GM18867 (cell line): ENCODE data around the gene NMT2.

Experiments used
- ATAC-seq: cut with Tn5 transposase; IDR thresholded peaks from one replicate; pipeline ENCODE4 v1.9.1; 2021; ENCODE audit warnings: mild to moderate bottlenecking, moderate library complexity; ENCODE audit not compliant: unreplicated experiment

NMT2 gene

DNA sequence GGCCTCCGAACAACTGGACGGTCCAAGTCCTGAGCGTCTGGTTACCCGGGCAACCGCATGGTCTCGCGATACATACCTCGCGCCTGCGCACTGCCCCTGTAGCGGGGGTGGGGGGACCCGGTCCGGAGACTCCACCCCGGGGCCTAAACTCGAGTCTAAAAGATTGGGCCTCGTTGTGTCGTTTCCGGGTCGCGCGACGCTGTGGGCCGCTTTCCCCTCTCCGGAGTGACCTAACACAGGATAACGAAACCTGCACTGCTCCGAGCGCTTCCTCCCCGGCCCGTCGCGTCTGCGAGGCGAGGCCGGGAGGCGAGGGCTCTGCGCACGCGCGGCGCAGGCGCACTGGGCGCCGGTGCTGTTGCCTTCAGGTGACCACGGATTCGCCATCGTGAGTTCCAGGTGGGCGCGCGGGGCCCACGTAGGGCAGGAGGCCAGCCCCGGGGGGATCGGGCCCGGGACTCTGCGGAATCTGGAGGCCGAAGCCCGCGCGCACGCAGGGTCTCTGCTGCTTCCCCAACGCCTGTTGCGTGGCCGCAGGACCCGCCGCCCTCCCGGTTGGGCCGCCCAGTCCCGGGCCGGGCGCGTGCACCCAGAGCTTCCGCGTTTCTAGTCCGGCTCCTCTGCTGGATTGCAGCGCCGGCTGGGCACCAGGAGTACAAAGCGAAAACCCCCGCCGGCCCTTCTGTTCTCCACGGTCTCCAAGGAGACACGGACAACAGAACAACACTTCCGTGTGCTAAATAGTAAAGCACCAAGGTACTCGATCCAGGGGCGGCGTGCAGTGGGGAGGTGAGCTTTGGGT, 71.3 kb downstream of the NMT2 start, which contains the start of gene RPP38:
RPP38 (plus strand) TSS at position 345 of the 802 bp plus-strand sequence. CDS start 5,960 bp downstream, outside the sequence.
- peak; percentile 84 for ATAC-seq

DNA sequence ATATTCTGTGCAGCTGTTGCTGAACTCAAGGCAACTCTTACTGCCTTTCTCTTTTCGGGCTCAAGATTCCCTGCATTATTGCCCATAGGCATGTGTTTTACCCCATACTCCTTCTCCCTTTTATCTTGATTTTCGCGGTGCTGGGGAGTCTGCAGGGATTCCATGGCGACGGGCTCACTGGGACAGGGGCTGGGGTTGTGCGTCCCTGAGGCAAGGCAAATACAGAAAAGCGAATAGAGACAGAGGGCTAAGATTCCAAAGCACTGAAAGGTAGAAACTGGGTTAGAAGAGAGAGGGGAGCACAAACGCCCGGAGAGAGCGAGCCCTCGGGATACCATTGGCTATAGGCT, 71.9 kb downstream of the NMT2 start:
- no peak for ATAC-seq

DNA sequence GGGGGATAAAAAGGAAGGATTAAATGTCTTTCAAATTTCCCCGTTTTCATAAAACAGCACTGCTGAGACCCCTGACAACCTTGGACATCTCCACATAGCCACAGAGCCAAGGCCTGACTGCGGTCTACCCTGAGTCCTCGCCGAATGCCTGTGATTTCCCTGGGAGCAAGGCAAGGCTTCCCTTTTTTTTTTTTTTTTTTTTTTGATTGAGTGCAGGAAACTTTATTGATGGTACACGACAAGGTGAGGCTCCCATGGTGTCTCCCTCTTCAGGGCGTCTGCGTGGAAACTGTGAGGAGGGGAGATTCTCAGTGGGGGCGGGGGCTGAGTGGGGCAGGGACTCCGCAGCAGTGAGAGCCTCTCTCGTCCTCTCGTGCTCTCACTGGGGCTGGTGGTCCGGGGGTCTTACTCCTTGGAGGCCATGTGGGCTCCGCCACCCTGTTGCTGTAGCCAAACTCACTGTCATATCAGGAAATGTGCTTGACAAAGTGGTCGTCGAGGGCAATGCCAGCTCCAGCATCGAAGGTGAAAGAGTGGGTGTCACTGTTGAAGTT, 75.6 kb downstream of the NMT2 start:
- no peak for ATAC-seq

DNA sequence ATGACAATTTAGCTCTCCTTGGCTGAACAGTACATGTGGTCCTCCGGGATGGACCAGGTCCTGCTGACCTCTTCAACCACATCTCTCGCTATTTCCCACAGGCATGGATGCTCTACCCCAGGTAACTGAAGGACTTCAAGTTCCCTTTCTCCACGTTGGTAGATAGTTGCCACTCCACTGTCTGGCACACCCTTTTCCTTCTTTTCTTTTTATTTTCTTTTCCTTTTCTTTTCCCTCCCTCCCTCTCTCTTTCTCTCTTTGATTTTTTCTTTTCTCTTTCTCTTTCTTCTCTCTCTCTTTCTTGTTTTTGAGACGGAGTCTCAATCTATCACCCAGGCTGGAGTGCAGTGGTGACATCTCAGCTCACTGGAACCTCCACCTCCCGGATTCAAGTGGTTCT, 77.1 kb downstream of the NMT2 start:
- ATAC-seq: no peak

DNA sequence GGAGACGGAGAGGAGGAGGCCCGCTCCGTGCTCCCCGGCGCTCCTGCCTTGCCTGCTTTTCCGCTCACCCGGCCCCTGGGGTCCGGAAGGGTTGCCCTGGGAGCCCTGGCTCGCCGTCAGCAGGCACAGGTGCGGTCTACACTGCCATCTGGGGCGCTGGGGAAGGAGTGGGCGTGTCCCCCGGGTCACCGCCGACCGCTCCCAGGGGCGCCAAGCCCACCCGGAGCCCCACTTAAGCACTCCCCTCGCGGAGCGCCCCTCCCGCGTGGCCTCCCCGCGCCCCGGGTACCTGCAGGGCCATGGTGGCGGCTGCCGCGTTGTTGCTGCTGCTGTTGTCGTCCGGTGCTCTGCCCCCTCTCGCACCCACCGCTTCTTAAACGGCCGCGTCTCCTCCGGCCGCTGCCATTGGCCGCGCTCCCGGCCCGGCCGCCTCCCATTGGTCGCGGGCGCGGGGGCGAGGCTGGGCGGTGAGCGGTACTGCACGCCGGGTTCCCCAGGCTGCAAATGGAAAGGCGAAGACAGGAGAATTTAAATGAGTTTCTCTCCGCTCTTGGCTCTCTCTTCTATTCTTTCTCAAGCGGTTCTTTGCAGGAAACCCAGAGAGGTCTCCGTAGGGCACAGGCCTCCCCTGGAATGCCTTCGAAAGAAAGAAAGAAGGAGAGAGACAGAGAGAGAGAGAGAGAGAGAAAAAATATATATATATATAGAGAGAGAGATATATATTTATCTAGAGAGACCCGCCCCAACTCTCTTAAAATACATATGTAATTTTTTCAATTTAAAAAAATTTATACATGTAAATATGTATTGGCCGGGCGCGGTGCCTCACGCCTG, 79.8 kb downstream of the NMT2 start, which contains the start of gene ACBD7:
ACBD7 (minus strand) TSS at position 349 of the 834 bp plus-strand sequence; CDS start at position 301, 48 bp downstream.
- peak; percentile 99 for ATAC-seq

- ATAC-seq: no peak
Observed at GRCh38 chr10:15084502-15084922, 84.0 kb downstream of the NMT2 start.

- no peak for ATAC-seq
Observed at GRCh38 chr10:15083674-15084501, 84.6 kb downstream of the NMT2 start.

DNA sequence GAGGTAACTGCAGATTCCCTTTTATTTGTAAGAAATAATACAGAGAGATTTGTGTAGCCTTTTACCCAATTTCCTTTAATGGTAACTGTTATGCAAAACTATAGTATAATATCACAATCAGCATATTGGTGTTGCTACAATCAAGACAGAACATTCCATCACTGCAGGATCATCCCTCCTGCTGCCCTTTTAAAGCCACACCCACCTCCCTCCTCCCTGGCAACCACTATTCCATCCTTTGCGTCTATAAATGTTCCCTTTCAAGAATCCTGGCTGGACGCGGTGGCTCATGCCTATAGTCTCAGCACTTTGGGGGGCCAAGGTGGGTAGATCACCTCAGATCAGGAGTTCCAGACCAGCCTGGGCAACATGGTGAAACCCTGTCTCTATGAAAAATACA, 93.1 kb downstream of the NMT2 start:
- no peak for ATAC-seq

DNA sequence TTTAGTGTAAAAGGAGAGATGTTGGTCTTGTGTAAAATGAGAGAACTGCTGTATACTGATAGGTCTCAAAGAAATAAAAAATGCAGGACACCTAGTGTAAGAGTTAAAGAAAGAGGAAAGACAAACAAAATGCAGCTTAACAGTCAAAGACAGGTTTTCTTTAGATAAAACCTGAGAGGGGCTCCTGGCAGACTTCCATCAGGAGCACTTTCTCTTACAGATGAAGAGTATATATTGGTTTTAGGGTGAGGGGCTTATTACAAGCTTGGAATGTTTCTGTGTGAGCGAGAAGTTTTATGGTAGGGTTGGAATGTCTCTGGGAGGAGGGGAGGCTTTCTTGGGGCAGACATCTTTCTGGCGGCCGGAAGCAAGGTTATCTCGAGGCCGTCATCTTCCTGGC, 96.1 kb downstream of the NMT2 start:
- ATAC-seq: no peak

DNA sequence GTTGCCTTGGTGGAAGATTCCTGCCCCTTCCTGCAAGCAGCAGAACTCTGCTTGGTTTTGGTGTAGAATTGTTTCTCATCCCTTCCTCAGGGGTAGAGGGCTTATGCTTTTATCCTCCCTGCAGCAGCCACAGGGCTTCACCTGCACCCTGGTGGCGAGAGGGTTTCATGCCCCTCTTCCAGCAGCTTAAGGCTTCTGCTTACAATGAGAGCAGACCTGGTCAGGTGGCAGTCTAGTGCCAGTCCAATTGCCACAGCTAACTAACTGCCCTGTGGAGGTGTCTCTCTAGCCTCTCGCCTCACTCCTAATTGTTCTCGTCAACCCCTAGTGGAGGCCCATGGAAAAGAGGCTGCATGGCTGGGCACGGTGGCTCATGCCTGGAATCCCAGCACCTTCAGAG, 99.3 kb downstream of the NMT2 start:
- no peak for ATAC-seq

- no peak for ATAC-seq
Observed at GRCh38 chr10:15068802-15069201, 99.7 kb downstream of the NMT2 start.

- ATAC-seq: no peak
Observed at GRCh38 chr10:15067154-15067553, 101.3 kb downstream of the NMT2 start.

GRCh38 chr10:15060638-15061037, 107.9 kb downstream of the NMT2 start:
- ATAC-seq: no peak

- ATAC-seq: no peak
Observed at GRCh38 chr10:15059914-15060313, 108.6 kb downstream of the NMT2 start.

- no peak for ATAC-seq
Observed at GRCh38 chr10:15058689-15059088, 109.8 kb downstream of the NMT2 start.
